ENCODE results near the gene UTP4.
"Not testable (repeated sequence)": the region's sequence is repeated elsewhere in the genome, so short reads cannot be mapped to it uniquely, and the experiment has no call there.

The UTP4 gene

GRCh38 chr16:69138608-69139007 is 6.2 kb downstream of the UTP4 start:
- H3K4me1 ChIP-seq (ENCODE audit: control insufficient read depth in 1 of 2, insufficient read depth in 1 of 2, low read depth in 1 of 2, low read length in 1 of 2): no peaks in the 10 kb centered on the region
- no peaks in the 10 kb centered on the region for H3K27me3 ChIP-seq
- no peak overlapping the region for H3K4me3 ChIP-seq (ENCODE audit: low read depth in 1 of 2, low read length in 1 of 2)
- TF ChIP-seq CTCF (IDR thresholded peaks at IDR 0.05): no peak
- H3K9me3 ChIP-seq: no peaks in the 10 kb centered on the region
- H3K27ac ChIP-seq: no peak overlapping the region
- peaks cover 8% of the 10 kb centered on the region for H3K36me3 ChIP-seq

- not testable (repeated sequence) for H3K4me3 ChIP-seq (ENCODE audit: low read depth in 1 of 2, low read length in 1 of 2); H3K36me3 ChIP-seq; H3K9me3 ChIP-seq
Measured at GRCh38 chr16:69139464-69139863, 7.0 kb downstream of the UTP4 start.

GRCh38 chr16:69141014-69141413 is 8.6 kb downstream of the UTP4 start:
- Histone ChIP-seq H3K4me3 (ENCODE audit: low read depth in 1 of 2, low read length in 1 of 2) (no peak overlapping the region), H3K9me3 (no peaks in the 10 kb centered on the region), H3K27ac (no peak overlapping the region), H3K4me1 (ENCODE audit: control insufficient read depth in 1 of 2, insufficient read depth in 1 of 2, low read depth in 1 of 2, low read length in 1 of 2) (no peaks in the 10 kb centered on the region), H3K36me3 (peaks cover 11% of the 10 kb centered on the region), H3K27me3 (no peaks in the 10 kb centered on the region)
- no peak for TF ChIP-seq CTCF (IDR thresholded peaks at IDR 0.05)

More at GRCh38 chr16:69139464-69139863, 7.0 kb downstream of the UTP4 start:
- H3K27me3 ChIP-seq; H3K4me1 ChIP-seq (ENCODE audit: control insufficient read depth in 1 of 2, insufficient read depth in 1 of 2, low read depth in 1 of 2, low read length in 1 of 2); H3K27ac ChIP-seq: not testable (repeated sequence)

- no peaks in the 10 kb centered on the region for H3K27me3 ChIP-seq
- no peak for TF ChIP-seq CTCF (IDR thresholded peaks at IDR 0.05)
- peaks cover 11% of the 10 kb centered on the region for H3K36me3 ChIP-seq
- no peaks in the 10 kb centered on the region for H3K9me3 ChIP-seq
- H3K27ac ChIP-seq: no peak overlapping the region
- no peak overlapping the region for H3K4me3 ChIP-seq (ENCODE audit: low read depth in 1 of 2, low read length in 1 of 2)
- no peaks in the 10 kb centered on the region for H3K4me1 ChIP-seq (ENCODE audit: control insufficient read depth in 1 of 2, insufficient read depth in 1 of 2, low read depth in 1 of 2, low read length in 1 of 2)
Measured at GRCh38 chr16:69141936-69142335, 9.5 kb downstream of the UTP4 start.

- Histone ChIP-seq H3K27ac (no peak overlapping the region), H3K9me3 (no peaks in the 10 kb centered on the region), H3K36me3 (peaks cover 11% of the 10 kb centered on the region), H3K4me1 (ENCODE audit: control insufficient read depth in 1 of 2, insufficient read depth in 1 of 2, low read depth in 1 of 2, low read length in 1 of 2) (no peaks in the 10 kb centered on the region), H3K27me3 (no peaks in the 10 kb centered on the region), H3K4me3 (ENCODE audit: low read depth in 1 of 2, low read length in 1 of 2) (no peak overlapping the region)
- TF ChIP-seq CTCF (IDR thresholded peaks at IDR 0.05): no peak
Measured at GRCh38 chr16:69143116-69143515, 10.7 kb downstream of the UTP4 start.

- Histone ChIP-seq H3K4me1 (ENCODE audit: control insufficient read depth in 1 of 2, insufficient read depth in 1 of 2, low read depth in 1 of 2, low read length in 1 of 2) (no peaks in the 10 kb centered on the region), H3K27me3 (no peaks in the 10 kb centered on the region), H3K4me3 (ENCODE audit: low read depth in 1 of 2, low read length in 1 of 2) (no peak overlapping the region), H3K9me3 (no peaks in the 10 kb centered on the region), H3K27ac (no peak overlapping the region), H3K36me3 (peaks cover 11% of the 10 kb centered on the region)
- TF ChIP-seq CTCF (IDR thresholded peaks at IDR 0.05): no peak
Measured at GRCh38 chr16:69145658-69146057, 13.2 kb downstream of the UTP4 start.

- H3K27ac ChIP-seq, H3K9me3 ChIP-seq, H3K36me3 ChIP-seq: not testable (repeated sequence)
Measured at GRCh38 chr16:69149621-69150020, 17.2 kb downstream of the UTP4 start.

More at GRCh38 chr16:69149621-69150020, 17.2 kb downstream of the UTP4 start:
- H3K4me1 ChIP-seq (ENCODE audit: control insufficient read depth in 1 of 2, insufficient read depth in 1 of 2, low read depth in 1 of 2, low read length in 1 of 2); H3K4me3 ChIP-seq (ENCODE audit: low read depth in 1 of 2, low read length in 1 of 2); H3K27me3 ChIP-seq: not testable (repeated sequence)

Measured in neutrophil (primary cell).